SK-N-MC (cell line): Measurements from ENCODE around the gene ASCC2.
A peak's percentile ranks its signal among the peaks of the same experiment; 100 is the strongest.
"Not testable (repeated sequence)": the region's sequence is repeated elsewhere in the genome, so short reads cannot be mapped to it uniquely, and the experiment has no call there.

Source experiments
- DNase-seq: peaks from one replicate; pipeline ENCODE4 v3.0.0-alpha.2; 2011; ENCODE audit warnings: low read depth, low spot score
- H3K27ac ChIP-seq: fragments of 200-600 bp; sonication (generic); 2 replicates; pipeline ENCODE4 v1.5.1; 2016; ENCODE audit warnings: mixed run types
- H3K36me3 ChIP-seq: fragments of 200-600 bp; sonication (generic); 2 replicates; pipeline ENCODE4 v1.6.1; 2017; ENCODE audit warnings: antibody characterized with exemption, low read length, mixed read lengths; ENCODE audit not compliant: insufficient read depth
- H3K4me3 ChIP-seq: fragments of 200-600 bp; sonication (generic); 2 replicates; pipeline ENCODE4 v1.5.1; 2016
- H3K9ac ChIP-seq: fragments of 200-600 bp; sonication (generic); 2 replicates; pipeline ENCODE4 v1.8.0; 2017; ENCODE audit warnings: mixed run types, mixed read lengths; ENCODE audit not compliant: insufficient read length
- H3K9me3 ChIP-seq: fragments of 200-600 bp; sonication (generic); 2 replicates; pipeline ENCODE4 v1.6.1; 2017; ENCODE audit warnings: low read depth, mild to moderate bottlenecking, antibody characterized with exemption, low read length, moderate library complexity, mixed read lengths
- EZH2 ChIP-seq: fragments of 200-600 bp; sonication (generic); IDR thresholded peaks from one replicate; pipeline ENCODE4 v1.6.1; 2017; ENCODE audit warnings: antibody characterized with exemption
- FOXP2 ChIP-seq: optimal IDR thresholded peaks from 2 replicates; pipeline ENCODE3; 2011; ENCODE audit warnings: mild to moderate bottlenecking, moderate library complexity; ENCODE audit not compliant: insufficient read depth; ENCODE audit errors: extremely low read length, control extremely low read depth
- POLR2AphosphoS5 ChIP-seq: IDR thresholded peaks from 2 replicates; pipeline ENCODE4 v1.6.1; 2012; ENCODE audit warnings: mild to moderate bottlenecking, low read depth, low read length, borderline replicate concordance

ASCC2 gene

GRCh38 chr22:29877620-29878019, 39.5 kb upstream of the ASCC2 start:
- no peaks in the 10 kb centered on the region for H3K36me3 ChIP-seq
- no peak for DNase-seq
- H3K27ac ChIP-seq, result no peak overlapping the region
- no peak overlapping the region for H3K4me3 ChIP-seq
- no peak for TF ChIP-seq POLR2AphosphoS5
- no peak for TF ChIP-seq FOXP2
- TF ChIP-seq EZH2, result no peak
- no peak overlapping the region for H3K9ac ChIP-seq
- H3K9me3 ChIP-seq, result peaks cover 3% of the 10 kb centered on the region; the same call in 1 of the 2 replicates

GRCh38 chr22:29873943-29874342, 35.9 kb upstream of the ASCC2 start:
- Histone ChIP-seq H3K27ac (no peak overlapping the region), H3K9ac (no peak overlapping the region), H3K4me3 (no peak overlapping the region)

DNA sequence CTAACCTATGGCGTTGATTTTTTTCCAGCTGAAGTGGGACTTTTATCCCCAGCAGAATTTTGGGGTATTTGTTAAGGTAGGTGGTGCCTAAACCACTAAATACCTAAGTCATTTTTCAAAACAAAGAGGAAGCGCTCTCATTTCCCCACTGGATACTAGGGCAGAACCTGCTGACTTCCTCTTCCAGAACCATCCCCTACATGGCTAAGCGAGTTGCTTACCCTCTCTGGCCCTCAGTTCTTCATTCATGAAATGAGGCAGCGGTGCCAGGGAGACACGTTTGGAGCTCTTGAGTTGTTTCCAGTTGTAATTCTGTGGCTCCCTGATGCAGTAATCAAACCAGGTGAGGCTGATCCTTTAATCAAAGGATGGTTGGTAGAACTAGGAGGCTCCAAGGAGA, 34.9 kb upstream of the ASCC2 start:
- TF ChIP-seq EZH2 (no peak), FOXP2 (no peak), POLR2AphosphoS5 (no peak)
- no peak overlapping the region for H3K4me3 ChIP-seq
- H3K36me3 ChIP-seq, result no peaks in the 10 kb centered on the region
- no peak for DNase-seq
- no peak overlapping the region for H3K9ac ChIP-seq
- peaks cover 3% of the 10 kb centered on the region; the same call in 1 of the 2 replicates for H3K9me3 ChIP-seq
- H3K27ac ChIP-seq, result no peak overlapping the region

More at GRCh38 chr22:29873943-29874342, 35.9 kb upstream of the ASCC2 start:
- H3K9me3 ChIP-seq, result peaks cover 3% of the 10 kb centered on the region; the same call in 1 of the 2 replicates
- DNase-seq, result no peak
- no peaks in the 10 kb centered on the region for H3K36me3 ChIP-seq
- TF ChIP-seq POLR2AphosphoS5 (no peak), EZH2 (no peak), FOXP2 (no peak)

GRCh38 chr22:29872144-29872893, 34.2 kb upstream of the ASCC2 start:
- no peak for TF ChIP-seq POLR2AphosphoS5
- no peak for TF ChIP-seq EZH2
- no peak for TF ChIP-seq FOXP2
- Histone ChIP-seq H3K9ac (no peak overlapping the region), H3K36me3 (no peaks in the 10 kb centered on the region), H3K27ac (0 out of 2 replicates have a peak overlapping the region, but pooled peaks have one; percentile 77), H3K9me3 (peaks cover 3% of the 10 kb centered on the region; the same call in 1 of the 2 replicates), H3K4me3 (peak overlapping the region; percentile 61)
- no peak for DNase-seq

GRCh38 chr22:29871684-29872083, 33.6 kb upstream of the ASCC2 start:
- Histone ChIP-seq H3K9ac (peak overlapping the region; percentile 34), H3K27ac (peak overlapping the region; percentile 77; the same call in 1 of the 2 replicates), H3K9me3 (peaks cover 3% of the 10 kb centered on the region; the same call in 1 of the 2 replicates), H3K36me3 (no peaks in the 10 kb centered on the region), H3K4me3 (peak overlapping the region; percentile 61)
- TF ChIP-seq EZH2 (no peak), FOXP2 (no peak), POLR2AphosphoS5 (no peak)
- DNase-seq, result peak; percentile 34

- Histone ChIP-seq H3K9me3 (peaks cover 3% of the 10 kb centered on the region; the same call in 1 of the 2 replicates), H3K27ac (no peak overlapping the region), H3K36me3 (no peaks in the 10 kb centered on the region), H3K4me3 (no peak overlapping the region), H3K9ac (no peak overlapping the region)
- DNase-seq, result no peak
- TF ChIP-seq FOXP2, result no peak
- TF ChIP-seq POLR2AphosphoS5, result no peak
- no peak for TF ChIP-seq EZH2
Measured at GRCh38 chr22:29870574-29870973, 32.5 kb upstream of the ASCC2 start.

- TF ChIP-seq POLR2AphosphoS5 (no peak), EZH2 (no peak), FOXP2 (no peak)
- H3K9me3 ChIP-seq, result no peaks in the 10 kb centered on the region
- H3K9ac ChIP-seq, result no peak overlapping the region
- H3K4me3 ChIP-seq, result no peak overlapping the region
- H3K36me3 ChIP-seq, result no peaks in the 10 kb centered on the region
- H3K27ac ChIP-seq, result no peak overlapping the region
- DNase-seq, result no peak
Measured at GRCh38 chr22:29867851-29868250, 29.8 kb upstream of the ASCC2 start.

GRCh38 chr22:29867260-29867659, 29.2 kb upstream of the ASCC2 start:
- DNase-seq, result no peak
- no peak overlapping the region for H3K27ac ChIP-seq
- no peak overlapping the region for H3K9ac ChIP-seq
- H3K4me3 ChIP-seq, result no peak overlapping the region
- no peaks in the 10 kb centered on the region for H3K9me3 ChIP-seq
- TF ChIP-seq POLR2AphosphoS5 (no peak), EZH2 (no peak), FOXP2 (no peak)
- no peaks in the 10 kb centered on the region for H3K36me3 ChIP-seq

DNA sequence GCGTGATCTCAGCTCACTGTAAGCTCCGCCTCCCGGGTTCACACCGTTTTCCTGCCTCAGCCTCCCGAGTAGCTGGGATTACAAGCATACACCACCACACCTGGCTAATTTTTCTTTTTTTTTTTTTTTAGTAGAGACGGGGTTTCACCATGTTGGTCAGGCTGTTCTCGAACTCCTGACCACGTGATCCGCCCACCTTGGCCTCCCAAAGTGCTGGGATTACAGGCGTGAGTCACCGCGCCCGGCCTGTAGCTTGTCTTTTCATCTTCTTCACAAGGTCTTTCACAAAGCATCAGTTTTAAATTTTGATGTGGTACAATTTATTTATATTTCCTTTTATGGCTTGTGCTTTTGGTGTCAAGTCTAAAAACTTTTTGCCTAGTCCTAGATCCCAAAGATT, 27.5 kb upstream of the ASCC2 start:
- not testable (repeated sequence) for H3K9me3 ChIP-seq, DNase-seq, H3K9ac ChIP-seq, H3K27ac ChIP-seq, H3K36me3 ChIP-seq, H3K4me3 ChIP-seq
